HCT116 (cell line): Measurements from ENCODE around the gene ERCC5. TPM values are rescaled to one million over a fixed set of nuclear protein-coding genes. Genes with fewer than 3 reads are reported as not detected.

Source experiments
- ATAC-seq: fragments of 200-7000 bp; cut with Tn5 transposase; 2 replicates; pipeline ENCODE4 v1.9.1; 2020; ENCODE audit warnings: mild to moderate bottlenecking, moderate library complexity
- BruUV-seq: library from RNA; stranded (reverse); fragments of 400-500 nt; replicated peaks from 2 replicates; lab custom pipeline; 2021; lab: Mats Ljungman, UMichigan
- CTCF ChIA-PET: fragments of 300-600 bp; sonication (Branson Sonifier 250); formaldehyde crosslinking; loops from one replicate; lab custom pipeline; 2021; ENCODE audit warnings: antibody characterized with exemption; lab: Charles Lee
- POLR2A ChIA-PET: fragments of 300-600, 350-600 bp; sonication (Branson Sonifier 250); formaldehyde crosslinking; loops from one replicate; lab custom pipeline; 2021; ENCODE audit warnings: antibody characterized with exemption; lab: Charles Lee
- RAD21 ChIA-PET, 2 experiments: fragments of 300-600 bp; sonication (Branson Sonifier 250); formaldehyde crosslinking; loops; one replicate each; lab custom pipeline; 2023; ENCODE audit warnings: low total read pairs in 2 of 2; ENCODE audit not compliant: uncharacterized antibody in 2 of 2, unreplicated experiment in 2 of 2, low non-redundant PET in 1 of 2; lab: Charles Lee
- DNase-seq: peaks from one replicate; pipeline ENCODE4 v3.0.0-alpha.2; 2010; ENCODE audit warnings: low read depth, low spot score
- H2AFZ ChIP-seq: fragments of 200-600 bp; shearing (Covaris generic), sonication (generic); 2 replicates; pipeline ENCODE4 v1.6.1; 2017; ENCODE audit warnings: low read depth, mixed run types, mixed read lengths, antibody characterized with exemption, low read length; ENCODE audit not compliant: poor library complexity, severe bottlenecking
- H3K27ac ChIP-seq: 2 replicates; pipeline ENCODE4 v1.5.1; 2012; ENCODE audit warnings: low read depth, low read length
- H3K27me3 ChIP-seq: fragments of 200-600 bp; sonication (generic); 2 replicates; pipeline ENCODE4 v1.6.1; 2016; ENCODE audit warnings: mixed run types, low read length, mixed read lengths; ENCODE audit not compliant: insufficient read depth
- H3K36me3 ChIP-seq, 2 experiments: fragments of 200-500 bp in 1 of 2; fragments of 200-600 bp in 1 of 2; sonication (Bioruptor generic) in 1 of 2; sonication (generic) in 1 of 2; 2 replicates each; pipeline versions ENCODE4 v1.5.1 to v1.6.1; 2014 to 2016; ENCODE audit warnings: low read length in 2 of 2, inconsistent platforms in 1 of 2, mixed read lengths in 1 of 2, mixed run types in 1 of 2; ENCODE audit not compliant: insufficient read depth in 2 of 2, control insufficient read depth in 1 of 2
- H3K4me1 ChIP-seq, 2 experiments: fragments of 200-600 bp in 1 of 2; sonication (generic) in 1 of 2; 2 replicates each; pipeline versions ENCODE4 v1.5.1 to v1.6.1; 2012 to 2017; ENCODE audit warnings: low read length in 2 of 2, inconsistent platforms in 1 of 2, mild to moderate bottlenecking in 1 of 2, mixed read lengths in 1 of 2, mixed run types in 1 of 2, moderate library complexity in 1 of 2; ENCODE audit not compliant: insufficient read depth in 2 of 2, control insufficient read depth in 1 of 2
- H3K4me2 ChIP-seq: fragments of 200-600 bp; sonication (generic); 2 replicates; pipeline ENCODE4 v1.6.1; 2017; ENCODE audit warnings: mixed run types, low read length, mixed read lengths
- H3K4me3 ChIP-seq, 2 experiments: fragments of 200-600 bp in 1 of 2; sonication (generic) in 1 of 2; replicated peaks in 1 of 2; 2 replicates each; pipeline ENCODE4 v1.5.1; 2011 to 2016; ENCODE audit warnings: low read length in 2 of 2, control low read depth in 1 of 2, low read depth in 1 of 2, mild to moderate bottlenecking in 1 of 2, mixed read lengths in 1 of 2, mixed run types in 1 of 2
- H3K79me2 ChIP-seq: fragments of 200-600 bp; sonication (generic); 2 replicates; pipeline ENCODE4 v1.6.1; 2017; ENCODE audit warnings: mild to moderate bottlenecking, mixed run types, low read length, moderate library complexity, mixed read lengths; ENCODE audit not compliant: insufficient read depth
- H3K9ac ChIP-seq: fragments of 200-600 bp; sonication (generic); 2 replicates; pipeline ENCODE4 v1.6.1; 2016; ENCODE audit warnings: low read length, mixed read lengths
- H3K9me2 ChIP-seq: fragments of 200-600 bp; sonication (generic), shearing (Covaris generic); 2 replicates; pipeline ENCODE4 v1.6.1; 2017; ENCODE audit warnings: mixed run types, mild to moderate bottlenecking, moderate library complexity; ENCODE audit not compliant: insufficient read depth
- H3K9me3 ChIP-seq, 2 experiments: fragments of 200-500 bp in 1 of 2; fragments of 200-600 bp in 1 of 2; sonication (Bioruptor generic) in 1 of 2; sonication (generic) in 1 of 2; 2 replicates each; pipeline ENCODE4 v1.6.1; 2014 to 2017; ENCODE audit warnings: low read length in 2 of 2, mixed read lengths in 2 of 2, inconsistent platforms in 1 of 2, low read depth in 1 of 2, mild to moderate bottlenecking in 1 of 2, mixed run types in 1 of 2, moderate library complexity in 1 of 2; ENCODE audit not compliant: control insufficient read depth in 1 of 2, insufficient read depth in 1 of 2
- H4K20me1 ChIP-seq: fragments of 200-600 bp; sonication (generic), shearing (Covaris generic); 2 replicates; pipeline ENCODE4 v1.6.1; 2017; ENCODE audit warnings: mixed run types, mild to moderate bottlenecking, moderate library complexity; ENCODE audit not compliant: insufficient read depth
- CBX3 ChIP-seq: IDR thresholded peaks from 2 replicates; pipeline ENCODE4 v1.6.1; 2012; ENCODE audit warnings: low read depth
- CTCF ChIP-seq, 3 experiments: fragments of 200-600 bp in 1 of 3; sonication (generic) in 1 of 3; IDR thresholded peaks in 2 of 3; conservative IDR thresholded peaks in 1 of 3; 2 replicates each; pipeline ENCODE4 v1.5.1; 2012 to 2017; ENCODE audit warnings: low read depth in 2 of 3, low read length in 2 of 3, antibody characterized with exemption in 1 of 3, borderline replicate concordance in 1 of 3, control low read depth in 1 of 3, mild to moderate bottlenecking in 1 of 3, mixed read lengths in 1 of 3, mixed run types in 1 of 3, moderate library complexity in 1 of 3; ENCODE audit not compliant: insufficient read depth in 1 of 3
- EGR1 ChIP-seq: IDR thresholded peaks from 2 replicates; pipeline ENCODE4 v1.6.1; 2012; ENCODE audit warnings: low read depth
- ELF1 ChIP-seq: IDR thresholded peaks from 2 replicates; pipeline ENCODE4 v1.6.1; 2012; ENCODE audit warnings: low read depth, borderline replicate concordance
- JUND ChIP-seq: IDR thresholded peaks from 2 replicates; pipeline ENCODE4 v1.6.1; 2012
- MAX ChIP-seq: IDR thresholded peaks from 2 replicates; pipeline ENCODE4 v1.6.1; 2012
- POLR2A ChIP-seq: IDR thresholded peaks from 2 replicates; pipeline ENCODE4 v1.7.0; 2011; ENCODE audit warnings: borderline replicate concordance; ENCODE audit not compliant: insufficient read depth, insufficient read length; ENCODE audit errors: extremely low read depth
- POLR2AphosphoS5 ChIP-seq: IDR thresholded peaks from 2 replicates; pipeline ENCODE4 v1.6.1; 2011; ENCODE audit warnings: mild to moderate bottlenecking, low read depth, low read length, moderate library complexity
- SIN3A ChIP-seq: IDR thresholded peaks from 2 replicates; pipeline ENCODE4 v1.6.1; 2012; ENCODE audit warnings: low read depth
- SRF ChIP-seq: IDR thresholded peaks from 2 replicates; pipeline ENCODE4 v1.6.1; 2012; ENCODE audit warnings: low read depth
- YY1 ChIP-seq: IDR thresholded peaks from 2 replicates; pipeline ENCODE4 v1.6.1; 2011; ENCODE audit warnings: low read length, low read depth, moderate library complexity, mild to moderate bottlenecking; ENCODE audit not compliant: insufficient replicate concordance; ENCODE audit errors: extremely low read depth
- ZFX ChIP-seq: fragments of 450-650 bp; IDR thresholded peaks from 2 replicates; pipeline ENCODE4 v1.6.1; 2017
- intact Hi-C: fragments of 100-400 bp; cut with micrococcal nuclease; formaldehyde crosslinking; loops from 2 replicates; pipeline ENCODE4 v1.10.0; 2022
- total RNA-seq: library from RNA; stranded (reverse); gene quantifications from one replicate; pipeline ENCODE4 v1.2.1, GENCODE V29; 2021; ENCODE audit not compliant: unreplicated experiment

The ERCC5 gene
- total RNA-seq, 1 experiment from 2014 or later, result 25.6 TPM

DNA sequence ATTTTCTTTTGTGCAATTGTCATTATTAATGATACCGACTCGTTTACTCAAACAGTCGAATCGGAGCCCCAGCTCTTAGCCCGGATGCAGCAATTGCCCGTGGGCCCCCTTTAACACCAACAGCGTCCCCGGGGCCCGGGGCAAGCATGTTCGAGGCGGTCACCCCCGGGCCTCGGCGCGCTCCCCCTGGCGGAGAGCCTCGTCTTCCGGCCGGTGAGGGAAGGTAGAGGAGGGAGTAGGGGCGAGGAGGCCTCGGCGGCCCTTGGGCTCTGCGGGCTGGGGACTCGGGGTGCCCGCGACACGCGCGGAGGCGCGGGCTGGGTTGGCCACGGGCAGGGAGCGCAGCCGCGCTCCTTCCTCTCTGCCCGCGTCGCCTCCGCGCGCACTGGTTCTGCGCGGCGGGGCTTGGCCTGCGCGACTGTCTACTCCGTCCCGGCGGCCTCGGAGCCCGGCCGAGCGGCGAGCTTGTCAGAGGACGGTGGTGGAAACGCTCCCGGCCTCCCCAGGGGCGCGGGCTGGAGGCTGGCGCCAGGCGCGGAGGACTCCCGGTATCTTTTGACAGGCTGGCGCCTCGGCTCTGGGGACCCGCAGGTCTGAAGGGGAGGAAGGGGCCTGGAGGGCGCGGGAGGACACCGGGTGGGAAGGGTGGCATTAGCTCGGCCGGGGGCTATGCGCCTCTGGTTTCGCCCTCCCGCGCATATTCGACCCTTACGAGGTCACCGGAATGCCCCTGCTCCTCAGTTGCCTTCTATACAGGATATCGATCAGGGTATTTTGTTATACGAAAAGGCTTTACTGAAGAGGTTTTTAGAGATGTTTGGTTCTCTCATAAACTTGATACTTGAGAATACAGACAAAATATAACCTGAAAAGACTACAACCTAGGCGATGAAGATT lies 45.4 kb upstream of the ERCC5 start (continued):
- TF ChIP-seq POLR2AphosphoS5 (peak; percentile 67), YY1 (peak; percentile 38), SIN3A (peak; percentile 40; the same call in 1 of the 2 replicates), SRF (no peak), JUND (no peak)
- TF ChIP-seq, all 23 proteins: peak for 7

- ATAC-seq (no peak), DNase-seq (no peak)
- intact Hi-C loops, result no loop called here
- Histone ChIP-seq H3K9me2 (no peaks in the 10 kb centered on the region), H3K79me2 (peaks cover 13% of the 10 kb centered on the region), H3K36me3 (no peaks in the 10 kb centered on the region), H2AFZ (no peak overlapping the region), H3K9me3 (no peaks in the 10 kb centered on the region), H3K9ac (no peak overlapping the region), H3K27me3 (no peaks in the 10 kb centered on the region), H3K4me3 (no peak overlapping the region)
- RAD21 ChIA-PET, result no interaction called here
- POLR2A ChIA-PET, result no interaction called here
- TF ChIP-seq CBX3, result no peak
- TF ChIP-seq MAX, result no peak
- TF ChIP-seq JUND, result no peak
- TF ChIP-seq YY1, result no peak
- TF ChIP-seq ZFX, result no peak
- no peak for TF ChIP-seq CTCF (IDR thresholded peaks at IDR 0.05 in 2 of 3, conservative IDR thresholded peaks at IDR 0.05 in 1 of 3; ENCODE audit: borderline replicate concordance in 1 of 3, insufficient read depth in 1 of 3, low read depth in 2 of 3, low read length in 2 of 3)
- no peak for TF ChIP-seq EGR1
- TF ChIP-seq SIN3A, result no peak
- TF ChIP-seq POLR2A, result no peak
- no peak for TF ChIP-seq ELF1
- TF ChIP-seq, all 23 proteins: peak for 0
- Histone ChIP-seq H4K20me1 (no peaks in the 10 kb centered on the region), H3K27ac (no peak overlapping the region), H3K4me2 (no peak overlapping the region), H3K4me1 (peaks cover 0 to 5% of the 10 kb centered on the region in 2 experiments; a peak in 2 of 4 replicates)
- BruUV-seq, result no TSS peak
- CTCF ChIA-PET, result no interaction called here
These were observed 40.2 kb upstream of the ERCC5 start for GRCh38 chr13:102805680-102806079.
